ENCODE measurements around the gene PLPP3. TPM values are rescaled to one million over a fixed set of nuclear protein-coding genes. Genes with fewer than 3 reads are reported as not detected.

The PLPP3 gene
- total and polyA plus RNA-seq, 2 experiments from 2014 or later: 41.9 to 61.9 TPM

GRCh38 chr1:56494306-56494705, 85.1 kb downstream of the PLPP3 start:
- ATAC-seq (peak; percentile 73), DNase-seq (ENCODE audit: low spot score) (no peak)
- H4K20me1 ChIP-seq (replicated peaks; ENCODE audit: insufficient read depth): peaks cover 13% of the 10 kb centered on the region; the same call in 1 of the 2 replicates
- H3K4me1 ChIP-seq (ENCODE audit: insufficient read depth): peaks cover 29% of the 10 kb centered on the region
- no peaks in the 10 kb centered on the region; the same call in 2 of the 3 replicates for H3K9me3 Mint-ChIP-seq
- TF ChIP-seq EZH2phosphoT487 (IDR thresholded peaks at IDR 0.05; ENCODE audit: unreplicated experiment) (no peak), ZNF114 (CRISPR knock-in tag; IDR thresholded peaks at IDR 0.05) (no peak), REST (IDR thresholded peaks at IDR 0.05; ENCODE audit: unreplicated experiment) (no peak), NANOG (IDR thresholded peaks at IDR 0.05; ENCODE audit: borderline replicate concordance) (no peak), ZNF331 (CRISPR knock-in tag; IDR thresholded peaks at IDR 0.05; ENCODE audit: low read depth) (no peak), CTCF (conservative IDR thresholded peaks at IDR 0.05; ENCODE audit: low read depth in 2 of 2) (no peak), POLR2AphosphoS5 (IDR thresholded peaks at IDR 0.05; ENCODE audit: low read depth) (no peak)
- H2AFZ ChIP-seq: no peak overlapping the region
- 0 out of 2 replicates have a peak overlapping the region, but pooled peaks have one; percentile 14 for H3K27ac ChIP-seq (ENCODE audit: low read depth)
- H3K4me3 Mint-ChIP-seq: no peak overlapping the region
- H3K4me1 Mint-ChIP-seq: peaks cover 44% of the 10 kb centered on the region
- H3K27ac Mint-ChIP-seq: no peak overlapping the region
- peaks cover 34% of the 10 kb centered on the region for H3K36me3 Mint-ChIP-seq (ENCODE audit: low read depth)
- H3K4me2 ChIP-seq: no peak overlapping the region
- peaks cover 7% of the 10 kb centered on the region for H3K27me3 Mint-ChIP-seq (ENCODE audit: insufficient read depth, low read depth, poor library complexity)
- H3K79me2 ChIP-seq (replicated peaks; ENCODE audit: insufficient read depth): peaks cover 32% of the 10 kb centered on the region
- no peaks in the 10 kb centered on the region for H3K9me2 ChIP-seq (ENCODE audit: insufficient read depth)
- no peak overlapping the region for H3K4me3 ChIP-seq
- 0 out of 2 replicates have a peak, but pooled peaks cover 11% of the 10 kb centered on the region for H3F3A ChIP-seq (replicated peaks; ENCODE audit: low read depth)
- no peaks in the 10 kb centered on the region for H3K27me3 ChIP-seq (ENCODE audit: insufficient read depth)
- peaks cover 20% of the 10 kb centered on the region for H3K36me3 ChIP-seq (ENCODE audit: insufficient read depth)

- H3K4me3 ChIP-seq: no peak overlapping the region
- no peak overlapping the region for H3K4me3 Mint-ChIP-seq
- TF ChIP-seq REST (IDR thresholded peaks at IDR 0.05; ENCODE audit: unreplicated experiment) (no peak), ETS1 (IDR thresholded peaks at IDR 0.05) (no peak), CREB1 (CRISPR knock-in tag; IDR thresholded peaks at IDR 0.05; ENCODE audit: low read depth) (no peak), EZH2phosphoT487 (IDR thresholded peaks at IDR 0.05; ENCODE audit: unreplicated experiment) (no peak), EZH2 (IDR thresholded peaks at IDR 0.05; ENCODE audit: low read depth, unreplicated experiment) (no peak), NANOG (IDR thresholded peaks at IDR 0.05; ENCODE audit: borderline replicate concordance) (no peak), CTCF (conservative IDR thresholded peaks at IDR 0.05; ENCODE audit: low read depth in 2 of 2) (no peak), STAT1 (IDR thresholded peaks at IDR 0.05; ENCODE audit: unreplicated experiment) (no peak), ZNF331 (CRISPR knock-in tag; IDR thresholded peaks at IDR 0.05; ENCODE audit: low read depth) (no peak)
Measured at GRCh38 chr1:56493826-56494225, 85.5 kb downstream of the PLPP3 start.

More at GRCh38 chr1:56493826-56494225, 85.5 kb downstream of the PLPP3 start:
- no peak for ATAC-seq
- Mint-ChIP-seq H3K36me3 (ENCODE audit: low read depth) (peaks cover 34% of the 10 kb centered on the region), H3K4me1 (peaks cover 44% of the 10 kb centered on the region), H3K27me3 (ENCODE audit: insufficient read depth, low read depth, poor library complexity) (peaks cover 9% of the 10 kb centered on the region), H3K27ac (0 out of 2 replicates have a peak overlapping the region, but pooled peaks have one; percentile 15), H3K9me3 (no peaks in the 10 kb centered on the region; the same call in 2 of the 3 replicates)
- Histone ChIP-seq H3K9me2 (ENCODE audit: insufficient read depth) (no peaks in the 10 kb centered on the region), H3K4me1 (ENCODE audit: insufficient read depth) (peaks cover 29% of the 10 kb centered on the region), H3K27me3 (ENCODE audit: insufficient read depth) (no peaks in the 10 kb centered on the region), H3K79me2 (replicated peaks; ENCODE audit: insufficient read depth) (peaks cover 28% of the 10 kb centered on the region), H3K27ac (ENCODE audit: low read depth) (0 out of 2 replicates have a peak overlapping the region, but pooled peaks have one; percentile 14), H3K36me3 (ENCODE audit: insufficient read depth) (peaks cover 20% of the 10 kb centered on the region), H3K4me2 (no peak overlapping the region), H2AFZ (no peak overlapping the region), H3F3A (replicated peaks; ENCODE audit: low read depth) (0 out of 2 replicates have a peak, but pooled peaks cover 11% of the 10 kb centered on the region), H4K20me1 (replicated peaks; ENCODE audit: insufficient read depth) (peaks cover 13% of the 10 kb centered on the region; the same call in 1 of the 2 replicates)
- no peak for DNase-seq (ENCODE audit: low spot score)
